ENCODE measurements around the gene SMARCB1.

Gene SMARCB1

GRCh38 chr22:23812378-23812777 lies 25.6 kb downstream of the SMARCB1 start:
- H3K27ac ChIP-seq = no peak overlapping the region
- TF ChIP-seq CTCF (conservative IDR thresholded peaks at IDR 0.05) = no peak

DNA sequence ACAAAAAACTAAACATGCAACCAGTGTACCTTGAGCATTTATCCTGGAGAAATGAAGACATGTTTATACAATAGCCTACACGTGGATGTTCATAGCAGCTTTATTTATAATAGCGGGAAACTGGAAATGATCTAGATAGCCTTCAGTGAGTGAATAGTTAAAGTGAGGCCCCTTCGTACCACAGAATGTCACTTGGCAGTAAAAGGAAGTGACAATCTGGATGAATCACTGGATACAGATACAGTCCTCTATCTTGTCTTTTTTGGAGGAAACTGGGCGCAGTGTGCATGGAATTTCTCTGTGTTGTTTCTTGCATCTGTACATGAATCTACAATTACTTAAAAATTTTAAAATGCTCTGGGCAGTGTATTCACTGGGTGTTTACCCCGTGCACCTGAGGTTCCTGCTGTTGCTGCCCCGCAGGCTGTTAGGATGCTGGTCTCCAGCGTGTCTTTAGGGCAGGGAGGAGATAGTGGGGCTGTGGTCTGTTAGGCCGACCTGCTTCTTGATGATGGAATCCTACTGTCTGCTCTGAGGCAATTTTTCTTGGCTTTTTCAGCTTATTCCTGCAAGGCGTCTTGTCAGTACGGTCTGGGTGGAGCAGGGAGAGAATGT lies 28.9 kb downstream of the SMARCB1 start:
- no peak overlapping the region for H3K27ac ChIP-seq
- no peak for TF ChIP-seq CTCF (conservative IDR thresholded peaks at IDR 0.05)

- no peak for TF ChIP-seq CTCF (conservative IDR thresholded peaks at IDR 0.05)
- no peak overlapping the region for H3K27ac ChIP-seq
Observed at GRCh38 chr22:23816156-23816976, 29.6 kb downstream of the SMARCB1 start.

DNA sequence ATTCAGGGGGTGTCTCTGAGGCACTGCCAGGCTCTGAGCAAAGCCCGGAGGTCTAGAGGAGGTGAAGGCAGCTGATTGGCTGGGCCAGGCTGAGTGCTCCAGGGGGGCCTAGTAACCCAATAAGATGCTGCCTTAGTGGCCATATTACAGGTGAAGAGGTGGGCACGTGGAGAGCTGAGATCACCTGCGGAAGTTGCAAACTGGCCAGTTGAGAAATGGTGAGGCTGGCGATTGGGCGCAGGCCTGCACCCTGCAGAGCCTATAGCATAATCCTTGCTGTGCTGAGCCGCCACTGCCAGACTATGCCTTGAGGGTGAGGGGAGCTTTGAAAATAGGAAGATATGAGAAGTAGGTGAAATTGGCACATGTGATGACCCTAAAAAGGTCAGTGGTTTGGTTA lies 30.4 kb downstream of the SMARCB1 start:
- TF ChIP-seq CTCF (conservative IDR thresholded peaks at IDR 0.05) = no peak
- H3K27ac ChIP-seq = no peak overlapping the region

DNA sequence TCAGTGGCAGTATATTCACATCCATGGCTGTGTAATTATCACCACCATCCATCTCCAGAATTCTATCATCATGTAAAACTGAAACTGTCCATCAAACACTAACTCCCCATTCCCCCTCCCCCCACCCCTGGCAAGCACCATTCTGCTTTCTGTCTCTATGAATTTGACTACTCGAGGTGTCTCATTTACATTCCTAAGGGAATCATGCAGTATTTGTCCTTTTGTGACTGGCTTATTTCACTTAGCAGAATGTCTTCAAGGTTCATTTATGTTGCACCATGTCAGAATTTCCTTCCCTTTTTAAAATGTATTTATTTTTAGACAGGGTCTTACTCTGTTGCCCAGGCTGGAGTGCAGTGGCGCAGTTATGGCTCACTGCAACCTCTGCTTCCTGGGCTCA lies 31.8 kb downstream of the SMARCB1 start:
- no peak for TF ChIP-seq CTCF (conservative IDR thresholded peaks at IDR 0.05)
- H3K27ac ChIP-seq = no peak overlapping the region

DNA sequence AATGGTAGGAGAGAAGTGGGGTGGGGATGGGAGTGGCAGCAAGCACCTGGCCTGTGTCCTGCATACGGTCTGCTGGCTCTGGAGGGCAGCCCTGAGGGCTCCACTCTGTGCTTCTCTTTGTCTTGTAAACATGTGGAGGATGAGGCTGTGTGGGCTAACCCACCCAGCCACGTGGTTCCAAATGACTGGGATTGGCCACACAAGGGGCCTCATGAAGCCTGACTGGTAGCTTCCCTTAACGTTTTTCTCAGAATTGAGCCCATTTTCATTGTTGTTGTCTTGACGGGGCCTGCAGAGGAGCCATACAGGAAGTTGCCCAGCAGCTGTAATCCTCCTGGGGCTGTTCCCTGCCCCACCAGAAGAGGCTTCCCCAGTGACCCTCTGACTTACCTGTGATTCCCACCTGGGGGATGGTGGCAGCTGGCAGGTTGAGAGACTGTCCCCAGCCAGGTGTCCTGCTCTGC lies 34.0 kb downstream of the SMARCB1 start:
- TF ChIP-seq CTCF (conservative IDR thresholded peaks at IDR 0.05) = no peak
- H3K27ac ChIP-seq = no peak overlapping the region

- no peak for TF ChIP-seq CTCF (conservative IDR thresholded peaks at IDR 0.05)
- no peak overlapping the region for H3K27ac ChIP-seq
Observed at GRCh38 chr22:23822101-23822671, 35.4 kb downstream of the SMARCB1 start.

Data from VCaP (cell line).